Thoracic aorta (tissue), 2 donors: Measurements from ENCODE around the gene TRIB2. TPM values are rescaled to one million over a fixed set of nuclear protein-coding genes. Genes with fewer than 3 reads are reported as not detected.

Source experiments
- ATAC-seq: fragments of 150-250 bp; one replicate; pipeline ENCODE4 v1.8.0; 2017; ENCODE audit warnings: low read depth; ENCODE audit not compliant: insufficient number of reproducible peaks, low FRiP score
- DNase-seq: peaks from one replicate; pipeline ENCODE4 v3.0.0-alpha.2; 2020; ENCODE audit warnings: low spot score
- H3K27ac ChIP-seq, 2 donors: fragments of 200-600 bp; sonication (generic); 1 replicate in 1 of 2; 2 replicates in 1 of 2; pipeline ENCODE4 v1.5.1; 2016; ENCODE audit warnings: mild to moderate bottlenecking in 2 of 2, moderate library complexity in 2 of 2
- H3K27me3 ChIP-seq: fragments of 200-600 bp; sonication (generic); replicated peaks from 2 replicates; pipeline ENCODE4 v1.6.0; 2016; ENCODE audit warnings: mild to moderate bottlenecking; ENCODE audit not compliant: insufficient read depth
- H3K36me3 ChIP-seq: fragments of 200-600 bp; sonication (generic); one replicate; pipeline ENCODE4 v1.5.1; 2016
- H3K4me1 ChIP-seq, 2 donors: fragments of 200-600 bp; sonication (generic); 1 replicate in 1 of 2; 2 replicates in 1 of 2; pipeline versions ENCODE4 v1.5.1 to v1.6.0; 2016; ENCODE audit warnings: low read depth in 2 of 2, mild to moderate bottlenecking in 1 of 2; ENCODE audit not compliant: control insufficient read depth in 1 of 2
- H3K4me3 ChIP-seq: fragments of 200-600 bp; sonication (generic); 2 replicates; pipeline ENCODE4 v1.5.1; 2016; ENCODE audit warnings: mild to moderate bottlenecking
- H3K9me3 ChIP-seq: fragments of 200-600 bp; sonication (generic); 2 replicates; pipeline ENCODE4 v1.5.1; 2016
- CTCF ChIP-seq: fragments of 200-600 bp; sonication (generic); IDR thresholded peaks from one replicate; pipeline ENCODE4 v1.5.1; 2019; ENCODE audit warnings: antibody characterized with exemption
- total RNA-seq, 2 donors: library from RNA; depleted of rRNA; stranded (reverse); fragments of >200 nt; gene quantifications; one replicate each; pipeline versions ENCODE4 v1.1.0 to v1.2.3, GENCODE V29; 2016

TRIB2 gene
- total RNA-seq, 2 donors from 2014 or later = 81.4 to 85.6 TPM

- Histone ChIP-seq H3K4me1 (no peaks in the 10 kb centered on the region), H3K36me3 (no peaks in the 10 kb centered on the region), H3K27ac (no peak overlapping the region), H3K4me3 (no peak overlapping the region), H3K9me3 (no peaks in the 10 kb centered on the region), H3K27me3 (no peaks in the 10 kb centered on the region)
- TF ChIP-seq CTCF = no peak
- DNase-seq (no peak), ATAC-seq (no peak)
Observed at GRCh38 chr2:12764849-12765605, 48.3 kb downstream of the TRIB2 start.

DNA sequence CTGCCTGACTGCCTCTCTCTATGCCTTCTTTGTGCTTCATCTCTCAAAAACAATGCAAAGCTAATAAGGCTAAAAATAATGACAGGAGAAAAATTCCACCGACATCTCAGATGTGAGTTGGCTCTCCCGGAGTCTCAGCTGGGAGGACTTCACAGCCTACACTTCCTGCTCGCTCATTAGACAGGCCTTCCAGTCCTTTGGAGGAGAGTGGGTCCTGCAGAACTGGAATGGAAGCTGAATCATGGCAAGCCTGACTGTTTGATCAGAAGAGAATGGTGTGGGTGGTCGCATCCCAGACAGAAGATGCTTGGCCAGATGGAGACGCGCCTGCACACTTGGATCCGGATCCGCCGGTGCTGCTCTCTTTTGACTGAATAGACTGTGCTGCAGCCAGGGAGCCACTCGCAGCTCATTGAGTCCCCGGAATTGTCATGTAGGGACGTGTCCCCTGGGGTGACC is 49.7 kb downstream of the TRIB2 start:
- no peak for ATAC-seq
- Histone ChIP-seq H3K36me3 (no peaks in the 10 kb centered on the region), H3K9me3 (no peaks in the 10 kb centered on the region), H3K27me3 (no peaks in the 10 kb centered on the region), H3K27ac (no peak overlapping the region), H3K4me1 (no peaks in the 10 kb centered on the region), H3K4me3 (no peak overlapping the region)
- DNase-seq = no peak
- TF ChIP-seq CTCF = no peak

- H3K9me3 ChIP-seq = no peaks in the 10 kb centered on the region
- H3K4me1 ChIP-seq = no peaks in the 10 kb centered on the region
- no peaks in the 10 kb centered on the region for H3K36me3 ChIP-seq
- no peak for TF ChIP-seq CTCF
- no peak for ATAC-seq
- no peak overlapping the region for H3K4me3 ChIP-seq
- H3K27ac ChIP-seq = no peak overlapping the region
- no peak for DNase-seq
- H3K27me3 ChIP-seq = no peaks in the 10 kb centered on the region
Observed at GRCh38 chr2:12767541-12767940, 50.8 kb downstream of the TRIB2 start.

DNA sequence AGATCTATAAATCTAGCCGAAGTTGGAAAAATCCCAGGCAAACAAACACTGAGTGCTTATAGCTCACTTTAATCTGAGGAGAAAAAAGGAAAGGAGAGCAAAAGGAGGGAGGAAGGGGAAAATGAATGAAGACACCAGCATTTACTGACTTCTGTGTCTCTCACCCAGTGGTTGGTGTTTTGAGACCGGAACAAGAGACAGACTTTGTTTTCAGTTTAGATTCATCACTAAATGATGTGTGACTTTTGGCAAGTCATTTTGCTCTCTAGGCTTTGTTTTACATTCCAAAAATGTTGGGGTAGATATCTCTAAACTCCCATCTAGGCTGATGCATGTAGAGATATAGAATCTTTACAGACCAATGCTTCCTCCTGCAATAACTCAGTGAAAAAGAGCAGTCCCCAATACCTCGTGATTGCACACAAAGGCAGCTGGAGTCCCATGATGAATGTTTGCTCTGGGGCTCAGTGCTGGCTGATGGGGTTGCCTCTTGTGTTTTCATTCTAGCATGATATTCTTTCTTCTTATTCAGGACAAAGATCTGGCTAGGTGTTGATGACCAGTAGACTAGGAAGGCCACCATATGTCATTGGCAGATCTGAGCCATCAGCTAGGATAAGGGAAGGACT is 51.4 kb downstream of the TRIB2 start:
- ATAC-seq = no peak
- Histone ChIP-seq H3K36me3 (no peaks in the 10 kb centered on the region), H3K9me3 (no peaks in the 10 kb centered on the region), H3K4me3 (no peak overlapping the region), H3K27me3 (no peaks in the 10 kb centered on the region), H3K4me1 (no peaks in the 10 kb centered on the region), H3K27ac (no peak overlapping the region)
- no peak for DNase-seq
- no peak for TF ChIP-seq CTCF

- no peak for ATAC-seq
- no peak for DNase-seq
- TF ChIP-seq CTCF = no peak
- Histone ChIP-seq H3K27ac (no peak overlapping the region), H3K4me1 (no peaks in the 10 kb centered on the region), H3K9me3 (no peaks in the 10 kb centered on the region), H3K36me3 (no peaks in the 10 kb centered on the region), H3K27me3 (no peaks in the 10 kb centered on the region), H3K4me3 (no peak overlapping the region)
Observed at GRCh38 chr2:12769492-12770105, 52.9 kb downstream of the TRIB2 start.
